GM04504 (cell line): ENCODE data around the gene ELOVL1.
"Not testable (repeated sequence)": the region's sequence is repeated elsewhere in the genome, so short reads cannot be mapped to it uniquely, and the experiment has no call there.

ENCODE experiments used
- DNase-seq: peaks from one replicate; pipeline ENCODE4 v3.0.0-alpha.2; 2012; ENCODE audit warnings: low read depth

ELOVL1 gene

DNA sequence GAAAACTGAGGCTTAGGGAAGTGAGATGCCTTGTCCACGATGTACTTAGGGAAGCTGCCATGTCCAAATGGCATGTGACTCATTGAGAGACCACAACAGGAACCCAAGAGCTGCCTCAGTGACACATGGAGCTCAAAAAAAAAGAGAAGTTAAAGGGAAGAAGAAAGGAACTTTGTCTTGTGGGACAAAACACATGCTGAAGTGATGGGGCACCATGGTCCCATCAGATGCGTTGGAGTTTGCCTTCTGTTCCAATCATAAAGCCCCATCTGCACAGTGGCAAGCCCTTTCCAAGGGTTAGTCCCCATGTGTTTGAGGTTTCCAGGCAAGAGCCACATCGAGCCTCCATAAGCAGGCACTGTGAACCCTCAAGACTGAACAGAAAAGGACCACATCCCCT lies 13.8 kb upstream of the ELOVL1 start:
- DNase-seq, result no peak

- DNase-seq, result no peak
Measured at GRCh38 chr1:43379476-43379875, 11.7 kb upstream of the ELOVL1 start.

- no peak for DNase-seq
Measured at GRCh38 chr1:43377831-43378230, 10.0 kb upstream of the ELOVL1 start.

GRCh38 chr1:43376723-43377235 lies 9.0 kb upstream of the ELOVL1 start:
- no peak for DNase-seq

DNA sequence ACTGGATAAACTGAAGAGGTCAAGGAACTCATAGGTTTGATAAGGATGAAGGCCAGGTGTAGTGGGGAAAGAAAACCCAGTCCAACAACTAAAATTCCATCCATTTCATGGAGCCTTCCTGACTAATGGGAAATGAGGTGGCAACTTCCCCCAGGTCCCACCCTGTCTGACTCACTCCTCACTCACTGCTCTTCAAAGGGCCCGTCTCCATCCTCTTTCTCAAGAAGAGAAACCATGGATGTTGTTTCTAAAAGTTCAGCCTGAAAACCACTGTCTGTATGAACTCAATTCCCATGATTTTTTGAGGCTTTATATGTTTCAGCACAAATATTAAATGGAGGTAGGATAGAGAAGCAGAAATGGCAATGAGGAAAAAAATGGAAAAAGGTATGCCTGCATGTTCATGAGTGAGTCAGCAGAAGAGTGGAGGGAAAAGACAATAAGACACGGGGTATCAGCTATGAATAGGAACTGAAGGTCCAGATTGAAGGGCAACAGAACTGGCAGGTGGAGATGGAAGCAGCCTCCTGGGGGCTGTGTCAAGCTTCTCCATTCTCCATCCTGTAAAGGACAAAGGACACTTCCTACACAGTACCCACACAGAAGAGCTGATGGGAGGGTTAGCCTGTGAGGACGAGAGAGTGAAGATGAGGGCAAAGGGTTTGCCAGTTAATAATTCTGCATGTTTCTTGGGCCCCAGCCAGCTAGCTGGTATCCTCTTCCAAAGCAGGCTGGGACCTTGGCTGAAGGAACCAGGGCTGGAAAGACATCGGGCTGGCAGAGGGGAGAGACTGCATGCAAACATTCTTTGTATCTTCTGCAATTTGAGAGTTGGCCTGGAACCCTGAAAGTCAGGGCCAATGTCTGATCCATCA lies 5.5 kb upstream of the ELOVL1 start:
- DNase-seq, result peak; percentile 55

DNA sequence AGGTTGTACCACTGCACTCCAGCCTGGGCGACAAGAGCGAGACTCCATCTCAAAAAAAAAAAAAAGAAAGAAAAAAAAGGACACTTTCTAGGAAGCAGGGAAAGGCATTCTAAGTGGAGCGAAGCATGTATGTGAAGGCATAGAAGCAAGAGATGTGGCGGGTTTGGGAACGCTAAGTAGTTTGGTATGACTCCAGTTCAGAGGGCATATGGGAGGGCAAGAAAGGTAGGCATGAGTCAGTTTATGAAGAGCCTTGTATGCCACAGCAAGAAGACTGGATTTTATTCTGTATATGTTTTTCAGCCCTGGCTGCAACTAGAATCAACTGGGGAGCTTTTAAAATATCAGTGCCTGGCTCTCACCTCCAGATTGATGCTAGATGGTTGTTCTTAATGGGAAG lies 4.4 kb upstream of the ELOVL1 start:
- DNase-seq, result no peak

DNA sequence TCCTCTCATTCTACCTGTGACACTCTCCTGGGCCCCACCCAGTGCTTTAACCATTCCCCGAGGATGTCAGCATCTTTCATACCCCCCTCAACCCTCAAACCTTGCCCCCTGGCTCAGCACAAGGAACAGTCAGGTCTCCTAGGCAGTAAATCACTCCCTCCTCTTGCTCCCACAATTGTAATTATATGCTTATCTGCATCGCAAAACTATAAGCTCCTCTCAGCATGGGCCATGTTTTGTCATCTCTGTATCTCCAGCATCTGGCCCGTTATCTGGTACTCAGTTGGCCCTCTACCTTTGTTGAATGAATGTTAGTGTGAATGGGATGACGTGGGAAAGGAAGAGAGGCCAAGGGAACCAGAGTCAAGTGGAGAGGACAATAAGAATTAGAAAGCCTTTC lies 2.8 kb upstream of the ELOVL1 start:
- DNase-seq, result no peak

DNA sequence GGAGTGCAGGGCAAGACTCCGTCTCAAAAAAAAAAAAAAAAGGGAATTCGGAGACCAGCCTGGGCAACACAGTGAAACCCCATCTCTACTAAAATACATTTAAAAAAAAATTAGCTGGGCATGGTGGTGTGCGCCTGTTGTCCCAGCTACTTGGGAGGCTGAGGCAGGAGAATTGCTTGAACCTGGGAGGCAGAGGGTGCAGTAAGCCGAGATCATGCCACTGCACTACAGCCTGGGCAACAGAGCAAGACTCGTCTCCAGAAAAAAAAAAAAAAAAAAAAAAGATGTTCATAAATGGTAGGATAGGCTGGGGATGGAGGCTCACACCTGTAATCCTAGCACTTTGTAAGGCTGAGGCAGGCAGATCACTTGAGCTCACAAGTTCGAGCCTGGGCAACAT lies 2.0 kb upstream of the ELOVL1 start:
- DNase-seq, result not testable (repeated sequence)

GRCh38 chr1:43368646-43369020 lies 822 bp upstream of the ELOVL1 start:
- no peak for DNase-seq

DNA sequence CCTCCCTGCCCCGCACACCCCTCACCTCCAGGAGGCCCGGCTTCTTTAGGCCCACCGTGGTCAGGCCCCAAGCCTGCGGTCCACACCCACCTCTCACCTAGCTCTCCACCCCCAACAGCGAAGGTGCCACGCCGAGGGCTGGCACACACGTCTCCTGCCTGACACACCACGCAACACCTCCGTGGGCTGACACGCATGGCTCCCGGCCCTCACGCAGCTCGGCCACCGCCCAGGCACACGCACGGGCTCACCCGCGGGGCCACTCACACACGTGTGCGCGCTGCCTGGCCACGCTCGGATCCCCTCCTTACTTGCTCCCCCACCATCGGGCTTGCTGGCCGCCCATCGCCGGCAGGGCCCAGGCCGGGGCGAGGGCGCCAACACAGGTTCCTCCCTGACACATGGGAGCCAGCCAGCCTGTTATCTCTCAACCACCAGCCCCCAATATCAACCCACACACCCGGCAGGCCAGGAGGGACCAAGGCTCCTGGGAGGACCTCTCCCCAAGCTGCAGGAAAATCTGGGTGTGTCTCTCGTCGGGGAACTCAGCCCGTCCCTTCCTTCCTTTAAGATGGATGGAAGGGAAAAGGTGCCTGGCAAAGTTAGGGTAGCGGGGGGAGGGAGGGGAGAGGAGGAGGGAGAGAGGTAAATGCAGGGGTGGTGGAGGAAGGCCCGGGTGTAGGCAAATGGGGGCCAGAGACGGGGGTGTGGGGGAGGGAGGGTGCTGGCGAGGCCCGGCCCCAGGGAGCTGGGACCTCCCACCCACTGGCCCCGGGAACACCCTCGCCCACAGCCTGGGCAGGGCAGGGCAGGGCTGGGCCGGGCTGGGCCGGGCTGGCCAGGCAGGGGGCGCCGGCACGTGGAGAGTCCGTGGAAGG lies 546 bp downstream of the ELOVL1 start:
- no peak for DNase-seq

- no peak for DNase-seq
Measured at GRCh38 chr1:43366601-43367025, 1.2 kb downstream of the ELOVL1 start.

DNA sequence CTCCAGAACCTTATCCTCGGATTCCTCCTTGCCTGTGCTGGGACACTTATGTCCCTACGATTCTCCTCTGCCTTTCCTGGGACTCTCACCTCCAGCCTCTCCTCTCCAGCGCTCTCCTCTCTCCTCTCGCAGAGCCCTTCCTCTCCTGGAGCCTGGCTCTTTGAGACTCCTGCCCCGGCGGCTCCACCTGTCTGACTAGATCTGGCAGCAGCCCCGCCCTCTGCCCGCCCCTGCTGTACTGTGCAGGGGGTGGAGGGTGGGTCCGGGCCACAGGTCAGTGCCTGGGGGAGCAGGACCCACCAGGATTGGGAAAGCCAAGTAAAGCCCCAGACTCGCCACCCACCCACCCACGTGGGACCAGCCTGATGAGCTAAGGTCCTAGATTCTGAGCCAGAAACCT lies 1.6 kb downstream of the ELOVL1 start:
- DNase-seq, result no peak

GRCh38 chr1:43365678-43366077 lies 2.1 kb downstream of the ELOVL1 start:
- no peak for DNase-seq

DNA sequence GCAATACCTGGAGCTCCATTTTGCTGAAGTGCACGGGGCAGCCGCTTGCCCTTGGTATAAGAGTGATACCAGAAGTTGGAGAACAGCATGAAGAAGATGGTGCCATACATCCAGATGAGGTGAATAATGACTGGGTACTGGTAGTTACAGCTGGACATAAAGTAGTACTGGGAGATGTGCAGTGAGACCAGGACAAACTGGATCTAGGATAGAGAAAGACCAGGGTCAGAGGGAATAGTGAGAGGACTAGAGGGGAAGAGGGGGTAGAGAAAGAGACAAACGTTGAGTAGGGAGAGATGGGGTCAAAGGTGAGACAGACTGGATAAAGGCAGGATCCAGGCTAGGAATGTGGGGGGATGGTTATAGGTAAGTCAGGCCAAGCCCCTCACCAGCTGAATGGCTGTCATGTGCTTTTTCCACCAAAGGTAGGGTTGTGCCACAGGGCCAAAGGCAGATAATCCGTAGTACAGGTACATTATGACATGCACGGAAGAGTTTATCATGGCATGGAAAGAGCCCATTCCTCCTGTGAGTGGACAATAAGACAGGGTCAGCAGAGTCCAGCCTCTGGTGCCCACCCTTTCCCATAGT lies 3.8 kb downstream of the ELOVL1 start:
- DNase-seq, result no peak

GRCh38 chr1:43363283-43363934 lies 4.4 kb downstream of the ELOVL1 start:
- DNase-seq, result no peak

DNA sequence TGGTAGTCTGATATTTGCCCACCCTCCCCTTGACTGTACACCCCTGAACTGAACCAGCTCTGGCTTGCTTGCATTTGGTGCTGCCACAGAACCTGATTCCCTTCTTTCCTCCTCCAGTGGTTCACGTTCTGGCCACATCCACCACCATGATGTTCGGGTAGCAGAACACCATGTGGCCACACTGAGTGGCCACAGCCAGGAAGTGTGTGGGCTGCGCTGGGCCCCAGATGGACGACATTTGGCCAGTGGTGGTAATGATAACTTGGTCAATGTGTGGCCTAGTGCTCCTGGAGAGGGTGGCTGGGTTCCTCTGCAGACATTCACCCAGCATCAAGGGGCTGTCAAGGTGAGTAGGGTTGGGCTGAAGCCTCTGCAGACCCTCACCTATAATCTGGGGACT lies 7.2 kb downstream of the ELOVL1 start:
- DNase-seq, result no peak

- DNase-seq, result no peak
Measured at GRCh38 chr1:43359696-43360095, 8.1 kb downstream of the ELOVL1 start.

DNA sequence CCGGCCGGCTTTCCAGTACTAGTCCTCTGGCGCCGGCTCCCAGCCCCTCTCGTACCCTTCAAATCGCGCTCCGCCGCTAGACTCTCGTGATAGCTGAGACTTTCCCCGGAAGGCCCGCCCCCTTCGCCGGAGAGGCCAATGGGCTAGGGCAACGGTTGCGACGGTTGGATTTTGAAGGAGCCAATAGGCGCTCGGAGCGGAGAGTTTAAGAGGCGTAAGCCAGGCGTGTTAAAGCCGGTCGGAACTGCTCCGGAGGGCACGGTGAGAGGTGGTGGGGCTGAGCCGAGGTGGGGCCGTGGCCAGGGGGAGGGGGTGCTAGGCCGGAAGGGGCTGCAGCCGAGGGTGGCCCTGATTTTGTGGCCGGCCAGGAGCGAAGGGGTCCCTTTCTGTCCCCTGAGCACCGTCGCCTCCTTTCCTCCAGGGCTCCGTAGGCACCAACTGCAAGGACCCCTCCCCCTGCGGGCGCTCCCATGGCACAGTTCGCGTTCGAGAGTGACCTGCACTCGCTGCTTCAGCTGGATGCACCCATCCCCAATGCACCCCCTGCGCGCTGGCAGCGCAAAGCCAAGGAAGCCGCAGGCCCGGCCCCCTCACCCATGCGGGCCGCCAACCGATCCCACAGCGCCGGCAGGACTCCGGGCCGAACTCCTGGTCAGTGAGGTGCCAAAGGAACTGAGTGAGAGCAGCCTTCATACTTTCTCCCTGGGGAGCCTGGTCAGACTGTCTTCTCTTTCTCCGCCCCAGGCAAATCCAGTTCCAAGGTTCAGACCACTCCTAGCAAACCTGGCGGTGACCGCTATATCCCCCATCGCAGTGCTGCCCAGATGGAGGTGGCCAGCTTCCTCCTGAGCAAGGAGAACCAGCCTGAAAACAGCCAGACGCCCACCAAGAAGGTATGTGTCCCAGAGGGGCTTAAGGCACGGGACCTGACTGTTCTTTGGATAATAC lies 8.8 kb downstream of the ELOVL1 start, which contains the start of gene CDC20:
Gene CDC20, plus strand, starts transcription at position 236 of the 948 bp plus-strand sequence. Its CDS starts 235 bp downstream, at position 471.
- peak; percentile 93 for DNase-seq

DNA sequence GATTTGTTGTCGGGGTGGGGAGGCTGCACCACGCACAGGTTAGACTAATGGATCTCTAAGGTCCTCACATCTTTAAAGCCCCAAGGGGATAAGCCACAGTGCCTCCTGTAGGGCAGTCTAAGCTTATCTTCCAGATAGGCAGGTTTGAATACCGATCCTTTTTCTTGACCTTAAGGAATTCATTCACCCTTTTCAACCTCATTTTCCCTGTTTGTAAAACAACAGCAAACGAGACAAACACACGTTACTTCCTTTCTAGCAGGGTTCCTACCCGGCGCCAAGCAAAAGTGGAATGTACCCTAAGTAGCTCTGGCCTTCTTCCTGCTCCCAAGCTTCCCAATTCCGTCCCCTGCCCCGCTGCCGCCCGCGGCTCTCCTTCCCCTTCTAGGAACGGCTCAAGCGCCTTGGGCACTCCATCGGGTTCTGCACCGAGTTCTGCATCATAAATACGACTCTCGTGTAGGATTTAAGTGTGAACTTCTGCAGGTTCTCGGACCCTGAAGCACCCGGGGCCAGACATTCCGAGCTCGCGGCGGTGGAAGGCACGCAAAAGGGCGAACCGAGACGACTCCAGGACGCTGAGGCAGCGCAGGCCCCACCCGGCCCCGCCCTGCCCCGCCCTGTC lies 9.6 kb downstream of the ELOVL1 start:
- no peak for DNase-seq

- no peak for DNase-seq
Measured at GRCh38 chr1:43357251-43357650, 10.6 kb downstream of the ELOVL1 start.
